Adrenal gland (tissue), 12 donors: ENCODE data around the gene PHC1. TPM values are rescaled to one million over a fixed set of nuclear protein-coding genes. Genes with fewer than 3 reads are reported as not detected.
"Not testable (repeated sequence)": the region's sequence is repeated elsewhere in the genome, so short reads cannot be mapped to it uniquely, and the experiment has no call there.

ENCODE experiments used
- DNase-seq, 7 donors: peaks; one replicate each; pipeline ENCODE4 v3.0.0-alpha.2; 2019 to 2020
- H3K27ac ChIP-seq, 5 donors: fragments of 200-600 bp; sonication (generic) in 4 of 5; 1 replicate in 3 of 5; 2 replicates in 2 of 5; pipeline versions ENCODE4 v1.5.1 to v1.8.0; 2016 to 2020; ENCODE audit warnings: mild to moderate bottlenecking in 1 of 5
- H3K27me3 ChIP-seq: fragments of 200-600 bp; 2 replicates; pipeline ENCODE4 v1.8.0; 2021
- H3K36me3 ChIP-seq, 2 donors: fragments of 200-600 bp; replicated peaks in 1 of 2; 1 replicate in 1 of 2; 2 replicates in 1 of 2; pipeline versions ENCODE4 v1.5.1 to v1.8.0; 2018 to 2022
- H3K4me1 ChIP-seq, 2 donors: fragments of 200-600 bp; replicated peaks in 1 of 2; 1 replicate in 1 of 2; 2 replicates in 1 of 2; pipeline versions ENCODE4 v1.5.1 to v1.8.0; 2018 to 2021
- H3K4me3 ChIP-seq, 4 donors: fragments of 200-600 bp; sonication (generic) in 3 of 4; one replicate each; pipeline ENCODE4 v1.5.1; 2016 to 2018
- H3K9me3 ChIP-seq, 3 donors: fragments of 200-600 bp; sonication (generic) in 1 of 3; replicated peaks in 1 of 3; 1 replicate in 2 of 3; 2 replicates in 1 of 3; pipeline versions ENCODE4 v1.5.1 to v1.8.0; 2016 to 2021
- POLR2A ChIP-seq, 2 donors: fragments of 450-650 bp; IDR thresholded peaks; one replicate each; pipeline ENCODE4 v1.6.1; 2017; ENCODE audit warnings: antibody characterized with exemption in 2 of 2, mild to moderate bottlenecking in 2 of 2, moderate library complexity in 1 of 2
- WGBS, 4 donors: extraction: QIAGEN DNeasy Blood & Tissue Kit in 2 of 4; methylation state at CpG; one replicate each; pipeline versions ENCODE4 v1.1.5 to v1.1.7; 2013 to 2017; 5-methylcytosine and 5-hydroxymethylcytosine counted together
- intact Hi-C, 2 donors: fragments of 100-400 bp; cut with DNase I; formaldehyde crosslinking; loops; one replicate each; pipeline versions ENCODE4 v1.14.1 to v1.15.0; 2022 to 2023
- polyA plus RNA-seq, 3 donors: library from polyadenylated mRNA; stranded (reverse); fragments of 200-250 nt in 2 of 3; fragments of 350-450 nt in 1 of 3; fragmentation: Illumina TruSeq in 1 of 3; extraction: RNeasy Lipid Tissue Mini Kit (QIAGEN cat#74804) in 1 of 3; gene quantifications; one replicate each; pipeline ENCODE4 v1.2.3, GENCODE V29; 2013 to 2014
- total RNA-seq, 9 donors: library from RNA; depleted of rRNA in 4 of 9; stranded (reverse); fragments of >200 nt in 4 of 9; fragments of 120-200 nt in 1 of 9; fragmentation: NEBNext Ultra II Directional in 1 of 9; extraction: Animal tissue kit (Norgen Biotek cat#: 25700) in 1 of 9; gene quantifications; one replicate each; pipeline versions ENCODE4 v1.1.0 to v1.2.4, GENCODE V29; 2013 to 2023
- TF ChIP-seq, protein P1 (sequence below), 6 experiments: fragments of 450-650 bp in 4 of 6; fragments of 200-600 bp in 2 of 6; sonication (generic) in 1 of 6; IDR thresholded peaks; 1 replicate in 5 of 6; 2 replicates in 1 of 6; pipeline versions ENCODE4 v1.5.1 to v1.8.0; 2016 to 2021; ENCODE audit warnings: antibody characterized with exemption in 6 of 6, mild to moderate bottlenecking in 2 of 6, moderate library complexity in 1 of 6
- donor health status: healthy with polysubstance abuse.
- donor health status: Bipolar disorder and iron deficiency.
- donor health status: DM: yes; HTN: yes; CAD: no.
- donor health status: DM: no; HTN: no; CAD: no.
- donor health status: DM: no; HTN: no; CAD: no.
- donor health status: DM: yes; HTN: yes; CAD: no.

The PHC1 gene
- total and polyA plus RNA-seq, 12 donors, result 10.9 to 68.3 (median 26.5) TPM

DNA sequence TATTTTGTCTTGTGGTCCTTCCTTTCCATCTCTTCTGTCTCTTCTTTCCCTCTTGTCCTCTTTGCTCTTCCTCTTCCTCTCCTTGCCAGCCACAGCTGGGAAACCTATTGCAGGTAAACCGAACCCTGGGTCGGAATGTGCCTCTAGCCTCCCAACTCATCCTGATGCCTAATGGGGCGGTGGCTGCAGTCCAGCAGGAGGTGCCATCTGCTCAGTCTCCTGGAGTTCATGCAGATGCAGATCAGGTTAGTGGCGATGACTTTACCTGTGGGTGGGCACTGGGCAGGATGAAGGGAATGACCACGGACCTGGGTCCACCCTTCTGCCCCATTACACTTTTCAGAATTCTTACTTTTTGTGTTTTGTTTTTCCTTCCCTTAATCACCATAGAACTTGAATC is 8.2 kb downstream of the PHC1 start:
- Histone ChIP-seq H3K27me3 (no peaks in the 10 kb centered on the region), H3K4me3 (no peak overlapping the region), H3K36me3 (peaks cover 0 to 23% of the 10 kb centered on the region in 2 donors), H3K9me3 (no peaks in the 10 kb centered on the region), H3K4me1 (no peaks in the 10 kb centered on the region), H3K27ac (no peak overlapping the region)
- no peak for DNase-seq
- 95 to 99% (median 98%) methylated on average over 5 of the region's 5 CpGs for WGBS, 4 donors
- TF ChIP-seq, protein P1, sequence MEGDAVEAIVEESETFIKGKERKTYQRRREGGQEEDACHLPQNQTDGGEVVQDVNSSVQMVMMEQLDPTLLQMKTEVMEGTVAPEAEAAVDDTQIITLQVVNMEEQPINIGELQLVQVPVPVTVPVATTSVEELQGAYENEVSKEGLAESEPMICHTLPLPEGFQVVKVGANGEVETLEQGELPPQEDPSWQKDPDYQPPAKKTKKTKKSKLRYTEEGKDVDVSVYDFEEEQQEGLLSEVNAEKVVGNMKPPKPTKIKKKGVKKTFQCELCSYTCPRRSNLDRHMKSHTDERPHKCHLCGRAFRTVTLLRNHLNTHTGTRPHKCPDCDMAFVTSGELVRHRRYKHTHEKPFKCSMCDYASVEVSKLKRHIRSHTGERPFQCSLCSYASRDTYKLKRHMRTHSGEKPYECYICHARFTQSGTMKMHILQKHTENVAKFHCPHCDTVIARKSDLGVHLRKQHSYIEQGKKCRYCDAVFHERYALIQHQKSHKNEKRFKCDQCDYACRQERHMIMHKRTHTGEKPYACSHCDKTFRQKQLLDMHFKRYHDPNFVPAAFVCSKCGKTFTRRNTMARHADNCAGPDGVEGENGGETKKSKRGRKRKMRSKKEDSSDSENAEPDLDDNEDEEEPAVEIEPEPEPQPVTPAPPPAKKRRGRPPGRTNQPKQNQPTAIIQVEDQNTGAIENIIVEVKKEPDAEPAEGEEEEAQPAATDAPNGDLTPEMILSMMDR (IDR thresholded peaks at IDR 0.05), result no peak
- no peak for TF ChIP-seq POLR2A (IDR thresholded peaks at IDR 0.05)
- intact Hi-C loops, result no loop called here

DNA sequence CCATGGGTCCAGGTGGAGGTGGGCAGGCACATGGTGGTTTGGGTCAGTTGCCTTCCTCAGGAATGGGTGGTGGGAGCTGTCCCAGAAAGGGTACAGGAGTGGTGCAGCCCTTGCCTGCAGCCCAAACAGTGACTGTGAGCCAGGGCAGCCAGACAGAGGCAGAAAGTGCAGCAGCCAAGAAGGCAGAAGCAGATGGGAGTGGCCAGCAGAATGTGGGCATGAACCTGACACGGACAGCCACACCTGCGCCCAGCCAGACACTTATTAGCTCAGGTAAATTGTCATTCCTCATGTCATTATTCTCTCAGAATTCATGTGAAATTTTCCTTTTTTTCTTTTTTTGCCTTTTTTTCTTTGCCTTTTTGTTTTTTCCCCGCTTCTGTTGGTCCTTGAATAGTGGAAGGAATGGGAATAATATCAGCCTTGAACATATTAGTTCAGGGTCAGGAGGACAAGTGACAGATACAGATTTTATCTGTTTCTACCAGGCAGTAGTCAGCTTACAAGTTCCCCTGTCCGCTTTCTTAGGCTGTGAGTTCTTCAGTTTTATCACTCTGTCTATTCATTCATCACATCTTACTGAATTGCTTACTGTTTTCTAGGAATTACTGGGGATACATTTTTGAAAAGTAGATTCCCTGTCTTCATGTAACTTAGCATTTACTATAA is 16.5 kb downstream of the PHC1 start:
- H3K27ac ChIP-seq, H3K27me3 ChIP-seq, intact Hi-C loops, DNase-seq, H3K9me3 ChIP-seq, H3K4me1 ChIP-seq, H3K4me3 ChIP-seq: not testable (repeated sequence)
- WGBS, 4 donors, result 60 to 86% (median 73%) methylated on average over 4 of the region's 4 CpGs
- peaks cover 0 to 15% of the 10 kb centered on the region in 2 donors for H3K36me3 ChIP-seq

DNA sequence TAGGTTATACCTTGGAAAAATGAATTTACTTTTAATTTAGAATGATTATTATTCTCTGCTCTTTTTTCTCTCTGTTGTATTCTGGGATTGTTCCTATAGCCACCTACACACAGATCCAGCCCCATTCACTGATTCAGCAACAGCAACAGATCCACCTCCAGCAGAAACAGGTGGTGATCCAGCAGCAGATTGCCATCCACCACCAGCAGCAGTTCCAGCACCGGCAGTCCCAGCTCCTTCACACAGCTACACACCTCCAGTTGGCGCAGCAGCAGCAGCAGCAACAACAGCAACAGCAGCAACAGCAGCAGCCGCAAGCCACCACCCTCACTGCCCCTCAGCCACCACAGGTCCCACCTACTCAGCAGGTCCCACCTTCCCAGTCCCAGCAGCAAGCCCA is 18.2 kb downstream of the PHC1 start:
- H3K9me3 ChIP-seq, H3K27ac ChIP-seq, intact Hi-C loops, DNase-seq, H3K4me1 ChIP-seq, H3K27me3 ChIP-seq, H3K4me3 ChIP-seq: not testable (repeated sequence)
- WGBS, 4 donors, result 93 to 100% (median 95%) methylated on average over 1 to 2 of the region's 3 CpGs
- H3K36me3 ChIP-seq, result peaks cover 0 to 24% of the 10 kb centered on the region in 2 donors

DNA sequence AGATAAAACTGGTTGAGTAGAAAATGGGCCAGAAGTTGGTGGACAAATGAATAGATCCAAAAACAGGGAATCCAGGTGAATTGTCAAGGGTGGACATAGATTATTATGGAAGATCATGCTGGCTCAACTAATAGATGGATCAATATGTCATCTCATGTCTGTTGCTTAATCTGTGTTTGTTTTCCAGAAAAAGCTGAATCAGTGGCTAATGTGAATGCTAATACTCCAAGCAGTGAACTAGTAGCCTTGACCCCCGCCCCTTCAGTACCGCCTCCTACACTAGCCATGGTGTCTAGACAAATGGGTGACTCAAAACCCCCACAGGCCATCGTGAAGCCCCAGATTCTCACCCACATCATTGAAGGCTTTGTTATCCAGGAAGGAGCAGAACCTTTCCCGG is 19.8 kb downstream of the PHC1 start:
- 70 to 88% (median 79%) methylated on average over 4 of the region's 4 CpGs for WGBS, 4 donors
- H3K4me1 ChIP-seq, intact Hi-C loops, H3K27me3 ChIP-seq, H3K4me3 ChIP-seq, H3K9me3 ChIP-seq, DNase-seq, H3K27ac ChIP-seq: not testable (repeated sequence)
- H3K36me3 ChIP-seq, result peaks cover 0 to 31% of the 10 kb centered on the region in 2 donors

DNA sequence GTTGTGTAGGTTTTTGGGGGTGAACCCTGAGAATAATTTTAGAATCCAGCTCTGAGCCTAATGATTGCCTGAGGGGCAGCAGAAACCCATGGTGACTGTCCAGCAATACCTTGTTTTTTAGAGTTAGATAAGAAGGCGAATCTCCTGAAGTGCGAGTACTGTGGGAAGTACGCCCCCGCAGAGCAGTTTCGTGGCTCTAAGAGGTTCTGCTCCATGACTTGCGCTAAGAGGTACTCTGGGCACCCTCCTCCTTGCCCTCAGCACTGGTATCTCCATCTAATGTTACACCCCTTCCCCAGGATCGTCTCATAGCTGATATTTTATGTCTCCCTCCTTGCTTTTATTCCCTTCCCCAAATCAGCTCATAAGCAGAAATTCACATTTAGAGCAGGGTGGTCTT is 22.4 kb downstream of the PHC1 start:
- WGBS, 4 donors, result 90 to 96% (median 95%) methylated on average over 7 of the region's 7 CpGs
- DNase-seq, result no peak
- no peak for TF ChIP-seq POLR2A (IDR thresholded peaks at IDR 0.05)
- TF ChIP-seq, protein P1 (IDR thresholded peaks at IDR 0.05), result no peak
- H3K27me3 ChIP-seq, result no peaks in the 10 kb centered on the region
- no peak overlapping the region for H3K27ac ChIP-seq
- H3K4me3 ChIP-seq, result no peak overlapping the region
- H3K36me3 ChIP-seq, result peaks cover 0 to 37% of the 10 kb centered on the region in 2 donors
- H3K4me1 ChIP-seq, result no peaks in the 10 kb centered on the region
- intact Hi-C loops, result no loop called here
- H3K9me3 ChIP-seq, result no peaks in the 10 kb centered on the region

DNA sequence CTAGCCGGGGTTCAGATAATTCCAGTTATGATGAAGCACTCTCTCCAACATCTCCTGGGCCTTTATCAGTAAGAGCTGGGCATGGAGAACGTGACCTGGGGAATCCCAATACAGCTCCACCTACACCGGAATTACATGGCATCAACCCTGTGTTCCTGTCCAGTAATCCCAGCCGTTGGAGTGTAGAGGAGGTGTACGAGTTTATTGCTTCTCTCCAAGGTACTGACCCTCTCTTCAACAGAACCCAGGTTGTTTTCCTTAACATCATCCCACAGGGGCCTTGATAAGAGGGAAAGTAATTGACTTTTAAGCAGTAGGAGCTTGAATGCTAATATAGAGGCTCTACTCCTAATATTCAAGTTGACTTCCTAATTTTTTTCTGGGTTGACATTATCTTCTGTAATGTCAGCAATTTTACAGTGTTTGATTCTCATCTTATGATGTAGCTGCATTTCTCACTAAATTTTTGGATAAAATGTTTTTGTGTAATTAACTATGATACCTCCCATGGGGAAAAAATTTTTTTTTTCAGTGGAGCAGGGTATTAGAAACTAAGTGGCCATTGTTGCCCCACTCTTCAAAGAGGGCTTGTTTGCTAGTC is 23.6 kb downstream of the PHC1 start:
- WGBS, 4 donors, result 79 to 94% (median 81%) methylated on average over 3 to 5 of the region's 5 CpGs
- H3K4me1 ChIP-seq, intact Hi-C loops, H3K27me3 ChIP-seq, H3K9me3 ChIP-seq, DNase-seq, H3K27ac ChIP-seq, H3K4me3 ChIP-seq: not testable (repeated sequence)
- H3K36me3 ChIP-seq, result peaks cover 0 to 50% of the 10 kb centered on the region in 2 donors
